ENCODE measurements around the gene COG2. TPM values are rescaled to one million over a fixed set of nuclear protein-coding genes. Genes with fewer than 3 reads are reported as not detected.
"Not testable (repeated sequence)": the region's sequence is repeated elsewhere in the genome, so short reads cannot be mapped to it uniquely, and the experiment has no call there.

The COG2 gene
- total and polyA plus RNA-seq, 7 experiments from 2014 or later: 21.6 to 47.5 (median 35.3) TPM

GRCh38 chr1:230599926-230600656 is 42.2 kb upstream of the COG2 start:
- Mint-ChIP-seq H3K27me3 (peaks cover 12 to 33% (median 28%) of the 10 kb centered on the region in 5 donors), H3K4me3 (no peak overlapping the region), H3K27ac (no peak overlapping the region), H3K36me3 (no peaks in the 10 kb centered on the region), H3K9me3 (peaks cover 0 to 8% (median 3%) of the 10 kb centered on the region in 11 donors), H3K4me1 (no peaks in the 10 kb centered on the region)
- no peak overlapping the region for H3K27ac ChIP-seq (ENCODE audit: low read depth, low read length)
- H3K4me3 ChIP-seq (ENCODE audit: low read length): no peak overlapping the region
- no peaks in the 10 kb centered on the region for H3K4me1 ChIP-seq (ENCODE audit: control insufficient read depth in 2 of 2, insufficient read depth in 2 of 2, low read length in 2 of 2)
- DNase-seq: no peak
- H3K27me3 ChIP-seq (ENCODE audit: control insufficient read depth in 2 of 2, insufficient read depth in 2 of 2, low read length in 2 of 2): no peaks in the 10 kb centered on the region
- no peaks in the 10 kb centered on the region for H3K9me3 ChIP-seq (ENCODE audit: control insufficient read depth in 2 of 3, low read length in 3 of 3)
- intact Hi-C loops (cut with micrococcal nuclease): no loop called here
- POLR2A ChIA-PET: no interaction called here
- no peaks in the 10 kb centered on the region for H3K36me3 ChIP-seq (ENCODE audit: control insufficient read depth in 2 of 3, insufficient read depth in 3 of 3, low read length in 3 of 3)
- no peak for ATAC-seq
- CTCF ChIA-PET: no interaction called here

- not testable (repeated sequence) for H3K4me3 ChIP-seq (ENCODE audit: low read length)
Measured at GRCh38 chr1:230600657-230601400, 41.5 kb upstream of the COG2 start.

GRCh38 chr1:230609208-230609607 is 33.1 kb upstream of the COG2 start:
- ATAC-seq: no peak
- Histone ChIP-seq H3K36me3 (ENCODE audit: control insufficient read depth in 2 of 3, insufficient read depth in 3 of 3, low read length in 3 of 3) (no peaks in the 10 kb centered on the region), H3K27me3 (ENCODE audit: control insufficient read depth in 2 of 2, insufficient read depth in 2 of 2, low read length in 2 of 2) (no peaks in the 10 kb centered on the region), H3K4me3 (ENCODE audit: low read length) (no peak overlapping the region), H3K9me3 (ENCODE audit: control insufficient read depth in 2 of 3, low read length in 3 of 3) (no peaks in the 10 kb centered on the region), H3K27ac (ENCODE audit: low read depth, low read length) (no peak overlapping the region), H3K4me1 (ENCODE audit: control insufficient read depth in 2 of 2, insufficient read depth in 2 of 2, low read length in 2 of 2) (no peaks in the 10 kb centered on the region)
- no peaks in the 10 kb centered on the region for H3K36me3 Mint-ChIP-seq
- H3K4me1 Mint-ChIP-seq: no peaks in the 10 kb centered on the region
- intact Hi-C loops (cut with micrococcal nuclease): no loop called here
- CTCF ChIA-PET: no interaction called here
- no peak for DNase-seq
- H3K27me3 Mint-ChIP-seq: peaks cover 2 to 16% (median 6%) of the 10 kb centered on the region in 5 donors
- no peaks in the 10 kb centered on the region for H3K9me3 Mint-ChIP-seq
- H3K4me3 Mint-ChIP-seq: no peak overlapping the region
- H3K27ac Mint-ChIP-seq: no peak overlapping the region
- POLR2A ChIA-PET: no interaction called here

More at GRCh38 chr1:230600657-230601400, 41.5 kb upstream of the COG2 start:
- H3K4me1 Mint-ChIP-seq; H3K27me3 ChIP-seq (ENCODE audit: control insufficient read depth in 2 of 2, insufficient read depth in 2 of 2, low read length in 2 of 2); H3K4me3 Mint-ChIP-seq; CTCF ChIA-PET; POLR2A ChIA-PET; H3K9me3 Mint-ChIP-seq; H3K9me3 ChIP-seq (ENCODE audit: control insufficient read depth in 2 of 3, low read length in 3 of 3); intact Hi-C loops (cut with micrococcal nuclease); ATAC-seq; H3K36me3 ChIP-seq (ENCODE audit: control insufficient read depth in 2 of 3, insufficient read depth in 3 of 3, low read length in 3 of 3); H3K36me3 Mint-ChIP-seq; H3K27ac ChIP-seq (ENCODE audit: low read depth, low read length); DNase-seq; H3K4me1 ChIP-seq (ENCODE audit: control insufficient read depth in 2 of 2, insufficient read depth in 2 of 2, low read length in 2 of 2); H3K27ac Mint-ChIP-seq: not testable (repeated sequence)
- peaks cover 12 to 28% (median 27%) of the 10 kb centered on the region in 5 donors for H3K27me3 Mint-ChIP-seq

- Histone ChIP-seq H3K9me3 (ENCODE audit: control insufficient read depth in 2 of 3, low read length in 3 of 3) (no peaks in the 10 kb centered on the region), H3K36me3 (ENCODE audit: control insufficient read depth in 2 of 3, insufficient read depth in 3 of 3, low read length in 3 of 3) (no peaks in the 10 kb centered on the region), H3K27me3 (ENCODE audit: control insufficient read depth in 2 of 2, insufficient read depth in 2 of 2, low read length in 2 of 2) (no peaks in the 10 kb centered on the region), H3K27ac (ENCODE audit: low read depth, low read length) (no peak overlapping the region), H3K4me1 (ENCODE audit: control insufficient read depth in 2 of 2, insufficient read depth in 2 of 2, low read length in 2 of 2) (no peaks in the 10 kb centered on the region), H3K4me3 (ENCODE audit: low read length) (no peak overlapping the region)
- Mint-ChIP-seq H3K9me3 (no peaks in the 10 kb centered on the region), H3K4me3 (no peak overlapping the region), H3K4me1 (no peaks in the 10 kb centered on the region), H3K27ac (no peak overlapping the region), H3K27me3 (peaks cover 4 to 20% (median 9%) of the 10 kb centered on the region in 5 donors), H3K36me3 (no peaks in the 10 kb centered on the region)
- CTCF ChIA-PET: no interaction called here
- POLR2A ChIA-PET: no interaction called here
- intact Hi-C loops (cut with micrococcal nuclease): no loop called here
- ATAC-seq (no peak), DNase-seq (no peak)
Measured at GRCh38 chr1:230610589-230610988, 31.7 kb upstream of the COG2 start.

GRCh38 chr1:230611128-230611877 is 31.0 kb upstream of the COG2 start:
- POLR2A ChIA-PET: no interaction called here
- Histone ChIP-seq H3K9me3 (ENCODE audit: control insufficient read depth in 2 of 3, low read length in 3 of 3) (no peaks in the 10 kb centered on the region), H3K4me1 (ENCODE audit: control insufficient read depth in 2 of 2, insufficient read depth in 2 of 2, low read length in 2 of 2) (no peaks in the 10 kb centered on the region), H3K4me3 (ENCODE audit: low read length) (no peak overlapping the region), H3K36me3 (ENCODE audit: control insufficient read depth in 2 of 3, insufficient read depth in 3 of 3, low read length in 3 of 3) (no peaks in the 10 kb centered on the region), H3K27ac (ENCODE audit: low read depth, low read length) (no peak overlapping the region), H3K27me3 (ENCODE audit: control insufficient read depth in 2 of 2, insufficient read depth in 2 of 2, low read length in 2 of 2) (no peaks in the 10 kb centered on the region)
- no peaks in the 10 kb centered on the region for H3K9me3 Mint-ChIP-seq
- no peak for ATAC-seq
- no peaks in the 10 kb centered on the region for H3K4me1 Mint-ChIP-seq
- no peak overlapping the region for H3K27ac Mint-ChIP-seq
- CTCF ChIA-PET: no interaction called here
- no peaks in the 10 kb centered on the region for H3K36me3 Mint-ChIP-seq
- H3K4me3 Mint-ChIP-seq: no peak overlapping the region
- DNase-seq: no peak
- H3K27me3 Mint-ChIP-seq: peaks cover 8 to 25% (median 12%) of the 10 kb centered on the region in 5 donors
- intact Hi-C loops (cut with micrococcal nuclease): no loop called here

- H3K27ac ChIP-seq (ENCODE audit: low read depth, low read length): no peak overlapping the region
- no peaks in the 10 kb centered on the region for H3K27me3 ChIP-seq (ENCODE audit: control insufficient read depth in 2 of 2, insufficient read depth in 2 of 2, low read length in 2 of 2)
- H3K27me3 Mint-ChIP-seq: peaks cover 9 to 27% (median 14%) of the 10 kb centered on the region in 5 donors
- ChIA-PET POLR2A (no interaction called here), CTCF (no interaction called here)
- H3K9me3 ChIP-seq (ENCODE audit: control insufficient read depth in 2 of 3, low read length in 3 of 3): no peaks in the 10 kb centered on the region
- no peaks in the 10 kb centered on the region for H3K4me1 Mint-ChIP-seq
- ATAC-seq (no peak), DNase-seq (no peak)
- no peaks in the 10 kb centered on the region for H3K4me1 ChIP-seq (ENCODE audit: control insufficient read depth in 2 of 2, insufficient read depth in 2 of 2, low read length in 2 of 2)
- no peak overlapping the region for H3K27ac Mint-ChIP-seq
- no peak overlapping the region for H3K4me3 Mint-ChIP-seq
- no peaks in the 10 kb centered on the region for H3K36me3 ChIP-seq (ENCODE audit: control insufficient read depth in 2 of 3, insufficient read depth in 3 of 3, low read length in 3 of 3)
- no peak overlapping the region for H3K4me3 ChIP-seq (ENCODE audit: low read length)
- H3K36me3 Mint-ChIP-seq: no peaks in the 10 kb centered on the region
- intact Hi-C loops (cut with micrococcal nuclease): no loop called here
- H3K9me3 Mint-ChIP-seq: no peaks in the 10 kb centered on the region
Measured at GRCh38 chr1:230611878-230612235, 30.4 kb upstream of the COG2 start.
